ENCODE data around the gene VCAN.

- TF ChIP-seq POLR2A (IDR thresholded peaks at IDR 0.05) (no peak), CTCF (IDR thresholded peaks at IDR 0.05) (no peak)
Measured at GRCh38 chr5:83589786-83590185, 118.2 kb downstream of the VCAN start.

Measured in heart left ventricle (tissue), 13 donors.